Naive B cell (primary cell): ENCODE measurements around the gene KSR2. TPM values are rescaled to one million over a fixed set of nuclear protein-coding genes. Genes with fewer than 3 reads are reported as not detected.

Experiments used
- ATAC-seq, 2 donors: fragments of 150-1000 bp; cut with Tn5 transposase; 2 replicates each; pipeline ENCODE4 v1.10.0; 2021; ENCODE audit warnings: low read depth in 2 of 2, mild to moderate bottlenecking in 2 of 2, moderate library complexity in 2 of 2
- DNase-seq: peaks from one replicate; pipeline ENCODE4 v3.0.0; 2022
- H3K27ac Mint-ChIP-seq, 6 donors: one replicate each; pipeline ENCODE4 v1.8.0; 2020 to 2022; ENCODE audit warnings: mild to moderate bottlenecking in 6 of 6, mixed read lengths in 6 of 6, moderate library complexity in 5 of 6, inconsistent platforms in 2 of 6
- H3K27me3 Mint-ChIP-seq, 3 donors: one replicate each; pipeline ENCODE4 v1.8.0; 2021 to 2022; ENCODE audit warnings: mixed read lengths in 3 of 3, mild to moderate bottlenecking in 1 of 3
- H3K36me3 Mint-ChIP-seq, 2 donors: one replicate each; pipeline ENCODE4 v1.8.0; 2020 to 2022; ENCODE audit warnings: mixed read lengths in 2 of 2, inconsistent platforms in 1 of 2, mild to moderate bottlenecking in 1 of 2
- H3K4me1 Mint-ChIP-seq, 3 donors: one replicate each; pipeline ENCODE4 v1.8.0; 2020 to 2022; ENCODE audit warnings: mixed read lengths in 3 of 3, inconsistent platforms in 1 of 3, mild to moderate bottlenecking in 1 of 3, moderate library complexity in 1 of 3
- H3K4me3 Mint-ChIP-seq, 8 donors: one replicate each; pipeline ENCODE4 v1.8.0; 2020 to 2022; ENCODE audit warnings: mild to moderate bottlenecking in 8 of 8, mixed read lengths in 8 of 8, moderate library complexity in 8 of 8, inconsistent platforms in 2 of 8
- H3K9me3 Mint-ChIP-seq, 7 donors: one replicate each; pipeline ENCODE4 v1.8.0; 2020 to 2022; ENCODE audit warnings: mixed read lengths in 7 of 7, mild to moderate bottlenecking in 5 of 7, inconsistent platforms in 2 of 7, moderate library complexity in 1 of 7
- polyA plus RNA-seq, 6 donors: library from polyadenylated mRNA; unstranded; fragments of 300-500 nt; fragmentation: Illumina TruSeq; gene quantifications; one replicate each; pipeline ENCODE4 v1.2.3, GENCODE V29; 2021; ENCODE audit warnings: low read depth in 6 of 6

The KSR2 gene
- polyA plus RNA-seq, 6 donors from 2014 or later = not detected

- H3K27ac Mint-ChIP-seq = no peak overlapping the region
- ATAC-seq = no peak
- no peak for DNase-seq
- H3K36me3 Mint-ChIP-seq = no peaks in the 10 kb centered on the region
- H3K9me3 Mint-ChIP-seq = peaks cover 2 to 31% (median 5%) of the 10 kb centered on the region in 7 donors
- H3K27me3 Mint-ChIP-seq = no peaks in the 10 kb centered on the region
- H3K4me1 Mint-ChIP-seq = no peaks in the 10 kb centered on the region
- H3K4me3 Mint-ChIP-seq = no peak overlapping the region
Observed at GRCh38 chr12:117622087-117622486, 346.7 kb downstream of the KSR2 start.

- Mint-ChIP-seq H3K4me3 (no peak overlapping the region), H3K27ac (no peak overlapping the region), H3K9me3 (peaks cover 0 to 12% (median 4%) of the 10 kb centered on the region in 7 donors), H3K4me1 (no peaks in the 10 kb centered on the region), H3K36me3 (no peaks in the 10 kb centered on the region), H3K27me3 (peaks cover 0 to 13% (median 8%) of the 10 kb centered on the region in 3 donors)
- no peak for ATAC-seq
- DNase-seq = no peak
Observed at GRCh38 chr12:117607778-117608177, 361.0 kb downstream of the KSR2 start.

GRCh38 chr12:117606945-117607344, 361.8 kb downstream of the KSR2 start:
- no peak for DNase-seq
- Mint-ChIP-seq H3K36me3 (no peaks in the 10 kb centered on the region), H3K27ac (no peak overlapping the region), H3K4me1 (no peaks in the 10 kb centered on the region), H3K4me3 (no peak overlapping the region), H3K9me3 (peaks cover 0 to 12% (median 4%) of the 10 kb centered on the region in 7 donors), H3K27me3 (peaks cover 0 to 13% (median 8%) of the 10 kb centered on the region in 3 donors)
- no peak for ATAC-seq

- no peak overlapping the region for H3K27ac Mint-ChIP-seq
- peaks cover 0 to 8% (median under 1%) of the 10 kb centered on the region in 7 donors for H3K9me3 Mint-ChIP-seq
- DNase-seq = no peak
- H3K4me1 Mint-ChIP-seq = no peaks in the 10 kb centered on the region
- H3K36me3 Mint-ChIP-seq = no peaks in the 10 kb centered on the region
- H3K4me3 Mint-ChIP-seq = no peak overlapping the region
- no peak for ATAC-seq
- H3K27me3 Mint-ChIP-seq = peaks cover 0 to 13% (median 8%) of the 10 kb centered on the region in 3 donors
Observed at GRCh38 chr12:117606024-117606423, 362.8 kb downstream of the KSR2 start.

GRCh38 chr12:117603316-117604113, 365.3 kb downstream of the KSR2 start:
- H3K4me1 Mint-ChIP-seq = no peaks in the 10 kb centered on the region
- ATAC-seq (no peak), DNase-seq (no peak)
- peaks cover 5 to 16% (median 13%) of the 10 kb centered on the region in 3 donors for H3K27me3 Mint-ChIP-seq
- no peaks in the 10 kb centered on the region for H3K36me3 Mint-ChIP-seq
- peaks cover 0 to 12% (median 0%) of the 10 kb centered on the region in 7 donors for H3K9me3 Mint-ChIP-seq
- no peak overlapping the region for H3K4me3 Mint-ChIP-seq
- no peak overlapping the region for H3K27ac Mint-ChIP-seq

- Mint-ChIP-seq H3K4me1 (no peaks in the 10 kb centered on the region), H3K27ac (no peak overlapping the region), H3K36me3 (no peaks in the 10 kb centered on the region), H3K27me3 (peaks cover 0 to 12% (median 8%) of the 10 kb centered on the region in 3 donors), H3K9me3 (peaks cover 0 to 12% (median 0%) of the 10 kb centered on the region in 7 donors), H3K4me3 (no peak overlapping the region)
- DNase-seq (no peak), ATAC-seq (no peak)
Observed at GRCh38 chr12:117599849-117600248, 368.9 kb downstream of the KSR2 start.

- Mint-ChIP-seq H3K4me1 (no peaks in the 10 kb centered on the region), H3K27ac (no peak overlapping the region), H3K36me3 (no peaks in the 10 kb centered on the region), H3K9me3 (peaks cover 0 to 12% (median 0%) of the 10 kb centered on the region in 7 donors), H3K27me3 (peaks cover 8 to 20% (median 12%) of the 10 kb centered on the region in 3 donors), H3K4me3 (no peak overlapping the region)
- no peak for DNase-seq
- no peak for ATAC-seq
Observed at GRCh38 chr12:117596968-117597367, 371.8 kb downstream of the KSR2 start.

GRCh38 chr12:117595751-117596150, 373.0 kb downstream of the KSR2 start:
- ATAC-seq (no peak), DNase-seq (no peak)
- H3K36me3 Mint-ChIP-seq = no peaks in the 10 kb centered on the region
- no peak overlapping the region for H3K4me3 Mint-ChIP-seq
- H3K27me3 Mint-ChIP-seq = peaks cover 8 to 20% (median 16%) of the 10 kb centered on the region in 3 donors
- peaks cover 0 to 22% (median 3%) of the 10 kb centered on the region in 7 donors for H3K9me3 Mint-ChIP-seq
- no peaks in the 10 kb centered on the region for H3K4me1 Mint-ChIP-seq
- H3K27ac Mint-ChIP-seq = no peak overlapping the region

GRCh38 chr12:117594481-117594880, 374.3 kb downstream of the KSR2 start:
- Mint-ChIP-seq H3K27me3 (peaks cover 8 to 14% (median 12%) of the 10 kb centered on the region in 3 donors), H3K4me1 (no peaks in the 10 kb centered on the region), H3K27ac (no peak overlapping the region), H3K9me3 (peaks cover 3 to 34% (median 8%) of the 10 kb centered on the region in 7 donors), H3K4me3 (no peak overlapping the region), H3K36me3 (no peaks in the 10 kb centered on the region)
- DNase-seq (no peak), ATAC-seq (no peak)

- Mint-ChIP-seq H3K9me3 (peaks cover 3 to 36% (median 8%) of the 10 kb centered on the region in 7 donors), H3K4me3 (no peak overlapping the region), H3K27ac (no peak overlapping the region), H3K4me1 (no peaks in the 10 kb centered on the region), H3K27me3 (peaks cover 8 to 12% (median 12%) of the 10 kb centered on the region in 3 donors), H3K36me3 (no peaks in the 10 kb centered on the region)
- DNase-seq (no peak), ATAC-seq (no peak)
Observed at GRCh38 chr12:117593815-117594400, 374.9 kb downstream of the KSR2 start.

- Mint-ChIP-seq H3K36me3 (no peaks in the 10 kb centered on the region), H3K4me3 (peak overlapping the region in 1 of 8 donors; percentile 22), H3K27me3 (peaks cover 11 to 12% (median 12%) of the 10 kb centered on the region in 3 donors), H3K4me1 (no peaks in the 10 kb centered on the region), H3K9me3 (peaks cover 3 to 36% (median 8%) of the 10 kb centered on the region in 7 donors), H3K27ac (no peak overlapping the region)
- DNase-seq (no peak), ATAC-seq (no peak)
Observed at GRCh38 chr12:117592588-117593305, 376.0 kb downstream of the KSR2 start.

GRCh38 chr12:117590999-117591398, 377.8 kb downstream of the KSR2 start:
- H3K9me3 Mint-ChIP-seq = peaks cover 3 to 25% (median 7%) of the 10 kb centered on the region in 7 donors
- ATAC-seq = no peak

GRCh38 chr12:117590386-117590785, 378.4 kb downstream of the KSR2 start:
- Mint-ChIP-seq H3K4me3 (no peak overlapping the region), H3K27ac (no peak overlapping the region), H3K27me3 (peaks cover 18 to 28% (median 22%) of the 10 kb centered on the region in 3 donors), H3K36me3 (no peaks in the 10 kb centered on the region), H3K4me1 (no peaks in the 10 kb centered on the region), H3K9me3 (peaks cover 3 to 24% (median 7%) of the 10 kb centered on the region in 7 donors)
- ATAC-seq = no peak
- no peak for DNase-seq

More at GRCh38 chr12:117590999-117591398, 377.8 kb downstream of the KSR2 start:
- H3K27me3 Mint-ChIP-seq = peaks cover 16 to 23% (median 19%) of the 10 kb centered on the region in 3 donors
- no peak overlapping the region for H3K4me3 Mint-ChIP-seq
- no peak overlapping the region for H3K27ac Mint-ChIP-seq
- H3K36me3 Mint-ChIP-seq = no peaks in the 10 kb centered on the region
- H3K4me1 Mint-ChIP-seq = no peaks in the 10 kb centered on the region
- DNase-seq = no peak
